GM13976 (cell line): ENCODE data around the gene SHISAL1.

Source experiments
- DNase-seq: peaks from one replicate; pipeline ENCODE4 v3.0.0; 2012; ENCODE audit warnings: low spot score
- in situ Hi-C: fragments of 300-500 bp; cut with MboI; formaldehyde crosslinking; loops from one replicate; pipeline ENCODE4 v1.12.0; 2022; ENCODE audit warnings: low sequenced_read_pairs, mixed read lengths, inconsistent platforms; ENCODE audit not compliant: unreplicated experiment
- TF ChIP-seq, protein P1 (sequence below): IDR thresholded peaks from 2 replicates; pipeline ENCODE4 v1.5.1; 2012; ENCODE audit warnings: borderline replicate concordance, mild to moderate bottlenecking; ENCODE audit not compliant: insufficient read depth; ENCODE audit errors: extremely low read depth, missing control alignments, control extremely low read depth

SHISAL1 gene

DNA sequence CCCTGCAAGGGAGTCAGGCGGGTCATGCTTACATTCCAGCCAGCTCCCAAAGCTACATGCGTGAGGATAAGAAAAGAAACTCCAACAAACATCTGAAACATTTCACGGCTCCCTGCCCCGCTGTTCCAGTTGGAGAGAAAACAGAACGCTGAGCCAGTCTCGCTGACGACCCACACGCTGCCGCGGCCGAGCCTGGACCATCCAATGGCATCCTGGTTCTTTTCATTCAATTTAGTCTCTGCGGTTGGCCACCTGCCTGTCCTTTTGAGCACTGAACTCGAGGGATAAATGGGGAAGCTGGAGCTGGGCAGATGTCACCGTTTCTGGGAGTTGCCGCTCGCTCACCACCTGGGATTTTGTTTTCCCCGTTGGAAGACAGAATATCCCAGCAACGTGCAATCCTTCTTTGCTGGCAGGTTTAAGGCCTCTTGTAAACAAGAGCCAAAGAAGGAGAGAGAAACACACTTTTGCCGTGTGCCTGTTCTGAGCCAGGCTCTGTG lies 45.3 kb upstream of the SHISAL1 start:
- in situ Hi-C loops: no loop called here
- TF ChIP-seq, protein P1, sequence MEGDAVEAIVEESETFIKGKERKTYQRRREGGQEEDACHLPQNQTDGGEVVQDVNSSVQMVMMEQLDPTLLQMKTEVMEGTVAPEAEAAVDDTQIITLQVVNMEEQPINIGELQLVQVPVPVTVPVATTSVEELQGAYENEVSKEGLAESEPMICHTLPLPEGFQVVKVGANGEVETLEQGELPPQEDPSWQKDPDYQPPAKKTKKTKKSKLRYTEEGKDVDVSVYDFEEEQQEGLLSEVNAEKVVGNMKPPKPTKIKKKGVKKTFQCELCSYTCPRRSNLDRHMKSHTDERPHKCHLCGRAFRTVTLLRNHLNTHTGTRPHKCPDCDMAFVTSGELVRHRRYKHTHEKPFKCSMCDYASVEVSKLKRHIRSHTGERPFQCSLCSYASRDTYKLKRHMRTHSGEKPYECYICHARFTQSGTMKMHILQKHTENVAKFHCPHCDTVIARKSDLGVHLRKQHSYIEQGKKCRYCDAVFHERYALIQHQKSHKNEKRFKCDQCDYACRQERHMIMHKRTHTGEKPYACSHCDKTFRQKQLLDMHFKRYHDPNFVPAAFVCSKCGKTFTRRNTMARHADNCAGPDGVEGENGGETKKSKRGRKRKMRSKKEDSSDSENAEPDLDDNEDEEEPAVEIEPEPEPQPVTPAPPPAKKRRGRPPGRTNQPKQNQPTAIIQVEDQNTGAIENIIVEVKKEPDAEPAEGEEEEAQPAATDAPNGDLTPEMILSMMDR: no peak
- DNase-seq: no peak

DNA sequence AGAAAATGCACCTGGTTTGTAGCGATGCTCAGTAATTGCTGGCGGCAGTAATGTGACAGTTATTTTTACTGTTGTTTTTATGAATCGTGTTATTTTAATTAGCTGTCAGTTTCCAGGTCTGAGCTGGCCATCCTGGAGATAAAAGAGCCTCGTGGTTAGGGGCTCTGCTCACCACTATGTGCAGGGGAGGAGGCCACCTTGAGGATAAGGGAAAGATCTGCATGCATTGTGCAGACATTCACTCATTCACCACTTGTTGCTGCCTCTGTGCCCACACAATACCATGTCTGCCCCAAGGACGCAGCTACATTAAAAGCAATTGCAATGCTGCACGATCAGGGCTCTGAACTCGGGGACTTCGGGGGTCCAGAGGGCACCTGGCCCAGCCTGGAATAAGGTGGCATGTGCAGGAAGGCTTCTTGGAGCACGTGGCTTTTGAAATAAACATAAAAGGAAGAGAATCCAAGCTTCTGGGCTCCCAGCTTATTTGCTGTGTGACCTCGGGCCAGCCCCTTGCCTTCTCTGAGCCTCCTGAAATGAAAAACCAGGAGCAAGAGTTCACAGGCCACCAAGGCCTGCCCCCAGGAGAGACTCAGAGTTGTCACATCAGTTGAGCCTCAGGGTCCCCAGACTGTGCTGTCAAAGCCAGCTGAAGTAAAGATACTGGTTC lies 44.7 kb upstream of the SHISAL1 start:
- DNase-seq: no peak
- in situ Hi-C loops: no loop called here
- TF ChIP-seq, protein P1: no peak

DNA sequence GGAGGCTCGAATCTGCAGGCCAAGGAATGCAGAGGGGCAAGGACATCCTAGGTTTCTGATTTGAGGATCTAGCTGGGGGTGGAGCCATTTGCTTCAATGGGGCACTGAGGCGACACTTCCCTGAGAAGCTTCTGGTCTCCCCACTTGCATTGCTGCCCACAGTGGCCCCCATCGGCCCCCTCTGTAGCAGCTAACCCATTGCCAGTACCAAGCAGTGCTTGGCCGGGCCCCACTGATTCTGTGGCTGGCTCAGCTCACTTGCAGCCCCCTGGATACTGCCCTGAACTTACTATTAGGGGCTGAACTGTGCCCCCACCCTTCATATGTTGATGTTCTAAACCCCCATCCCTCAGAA lies 42.9 kb upstream of the SHISAL1 start:
- TF ChIP-seq, protein P1: no peak
- DNase-seq: no peak
- in situ Hi-C loops: no loop called here

DNA sequence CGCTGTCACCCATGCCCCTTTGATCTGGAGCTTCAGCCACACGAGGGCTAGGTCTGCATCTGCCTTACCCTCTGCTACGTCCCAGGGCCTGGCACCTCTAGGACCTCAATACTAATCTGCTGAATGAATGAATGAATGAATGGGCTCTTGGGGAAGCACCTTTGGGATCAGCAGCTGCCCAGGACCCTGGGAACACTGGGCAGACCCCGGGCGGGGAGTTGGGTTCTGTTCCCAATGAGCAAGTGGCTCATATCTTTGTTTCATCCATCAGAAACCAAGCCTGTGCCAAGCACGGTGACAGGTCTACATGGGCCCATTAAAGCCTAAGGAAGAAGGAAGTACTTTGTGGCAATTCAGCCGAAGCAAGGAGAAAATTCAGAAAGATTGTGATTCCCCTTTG lies 41.5 kb upstream of the SHISAL1 start:
- in situ Hi-C loops: no loop called here
- TF ChIP-seq, protein P1: no peak
- DNase-seq: no peak

DNA sequence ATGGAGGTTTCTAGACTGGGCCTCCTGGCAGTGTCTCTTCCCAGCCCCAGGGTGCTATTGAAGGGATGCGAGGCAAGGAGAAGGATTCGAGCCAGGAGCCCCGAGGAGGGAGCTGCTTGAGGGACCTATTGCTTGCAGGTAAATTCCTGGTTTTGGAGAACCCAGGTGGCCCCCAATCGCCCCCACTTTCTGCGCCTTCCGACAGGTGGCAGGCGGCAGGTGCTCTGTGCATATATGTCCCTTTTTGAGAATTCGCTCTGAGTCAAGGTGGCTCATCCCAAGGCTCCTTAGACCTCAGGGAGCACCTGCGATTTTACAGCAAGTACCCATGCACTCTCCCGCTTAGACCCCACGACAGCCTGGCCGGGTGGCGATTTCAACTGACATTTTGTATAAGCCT lies 40.3 kb upstream of the SHISAL1 start:
- no peak for DNase-seq
- TF ChIP-seq, protein P1: no peak
- in situ Hi-C loops: no loop called here

DNA sequence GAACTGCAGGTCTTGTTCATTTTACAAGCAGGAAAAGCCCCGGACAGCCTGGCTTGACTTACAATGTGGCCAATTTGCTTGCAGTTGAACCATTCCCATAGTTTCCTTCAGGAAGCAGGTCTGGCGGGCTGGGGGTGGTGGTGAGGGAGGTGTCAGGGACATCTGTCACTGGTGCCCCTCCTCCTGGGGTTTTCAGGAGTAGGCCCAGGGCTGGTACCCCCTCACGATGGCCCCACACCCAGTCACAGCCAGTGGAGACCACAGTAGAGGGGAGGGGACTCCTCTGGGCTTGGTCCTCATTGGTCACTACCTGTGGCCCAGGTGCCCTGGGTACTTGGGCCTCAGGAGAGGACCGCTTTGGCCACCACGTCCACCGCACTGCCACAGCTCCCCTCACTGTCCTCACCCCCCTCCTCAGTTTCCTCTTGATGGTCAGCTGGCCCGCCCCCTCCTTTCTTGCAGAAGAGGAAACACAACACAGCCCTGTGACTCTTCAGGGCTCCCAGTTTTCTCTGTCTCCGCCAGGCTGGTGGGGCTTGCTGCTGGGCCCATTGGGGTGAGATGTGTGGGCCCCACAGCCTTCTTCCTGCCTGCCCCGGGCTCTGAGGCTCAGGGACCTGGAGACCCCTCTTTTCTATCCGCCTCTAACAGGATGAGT lies 39.8 kb upstream of the SHISAL1 start:
- in situ Hi-C loops: no loop called here
- no peak for DNase-seq
- TF ChIP-seq, protein P1: no peak
